Measurements from ENCODE around the gene LTBP4. TPM values are rescaled to one million over a fixed set of nuclear protein-coding genes. Genes with fewer than 3 reads are reported as not detected.
A peak's percentile ranks its signal among the peaks of the same experiment; 100 is the strongest.

The LTBP4 gene
- total RNA-seq, 4 donors from 2014 or later, result 134 to 276 (median 196) TPM

DNA sequence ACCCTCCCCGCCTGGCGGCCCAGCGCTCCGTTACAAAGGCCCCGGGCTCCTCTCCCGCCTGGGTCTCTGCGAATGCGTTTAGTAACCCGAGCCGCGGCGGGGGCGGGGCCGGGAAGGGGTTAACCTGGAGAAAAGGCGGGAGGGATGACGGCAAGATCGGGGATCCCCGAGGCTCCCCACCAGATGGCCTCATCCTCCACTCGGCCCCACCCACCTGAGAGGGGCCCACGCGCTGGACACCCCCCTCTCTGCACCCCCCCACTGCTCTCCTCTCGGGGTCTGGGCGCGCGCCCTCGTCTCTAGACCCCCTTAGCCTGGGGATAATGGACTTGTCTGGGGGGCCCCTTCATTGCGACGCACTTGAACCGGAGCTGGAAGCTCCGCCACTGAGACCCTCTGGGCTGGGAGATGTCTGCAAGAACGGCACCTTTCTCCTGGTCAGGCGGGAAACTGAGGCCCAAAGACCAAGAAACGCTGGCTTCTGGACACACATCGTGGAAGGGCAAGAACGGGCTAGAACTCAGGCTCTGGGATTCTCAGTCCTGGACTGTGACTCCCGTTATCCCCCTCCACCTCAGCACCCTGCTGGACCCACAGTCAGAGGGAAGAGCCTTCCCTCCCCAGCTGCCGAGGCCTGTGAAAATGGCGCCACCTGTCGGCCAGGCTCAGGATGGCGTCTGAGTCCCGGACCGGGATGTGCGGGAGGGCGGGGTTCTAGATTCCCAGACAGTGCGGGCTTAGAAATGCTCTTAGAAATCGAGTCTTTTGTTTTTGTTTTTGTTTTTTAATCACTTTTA is 2.9 kb upstream of the LTBP4 start:
- Histone ChIP-seq H3K27me3 (no peaks in the 10 kb centered on the region), H3K36me3 (no peaks in the 10 kb centered on the region), H3K9me3 (no peaks in the 10 kb centered on the region), H3K27ac (no peak overlapping the region), H3K4me1 (peaks cover 36 to 65% of the 10 kb centered on the region in 2 donors), H3K4me3 (replicated peaks in 1 of 3) (no peak overlapping the region)
- peak; percentile 82 to 86 for DNase-seq
- TF ChIP-seq POLR2A (IDR thresholded peaks at IDR 0.05), result no peak
- TF ChIP-seq, protein P1, sequence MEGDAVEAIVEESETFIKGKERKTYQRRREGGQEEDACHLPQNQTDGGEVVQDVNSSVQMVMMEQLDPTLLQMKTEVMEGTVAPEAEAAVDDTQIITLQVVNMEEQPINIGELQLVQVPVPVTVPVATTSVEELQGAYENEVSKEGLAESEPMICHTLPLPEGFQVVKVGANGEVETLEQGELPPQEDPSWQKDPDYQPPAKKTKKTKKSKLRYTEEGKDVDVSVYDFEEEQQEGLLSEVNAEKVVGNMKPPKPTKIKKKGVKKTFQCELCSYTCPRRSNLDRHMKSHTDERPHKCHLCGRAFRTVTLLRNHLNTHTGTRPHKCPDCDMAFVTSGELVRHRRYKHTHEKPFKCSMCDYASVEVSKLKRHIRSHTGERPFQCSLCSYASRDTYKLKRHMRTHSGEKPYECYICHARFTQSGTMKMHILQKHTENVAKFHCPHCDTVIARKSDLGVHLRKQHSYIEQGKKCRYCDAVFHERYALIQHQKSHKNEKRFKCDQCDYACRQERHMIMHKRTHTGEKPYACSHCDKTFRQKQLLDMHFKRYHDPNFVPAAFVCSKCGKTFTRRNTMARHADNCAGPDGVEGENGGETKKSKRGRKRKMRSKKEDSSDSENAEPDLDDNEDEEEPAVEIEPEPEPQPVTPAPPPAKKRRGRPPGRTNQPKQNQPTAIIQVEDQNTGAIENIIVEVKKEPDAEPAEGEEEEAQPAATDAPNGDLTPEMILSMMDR (IDR thresholded peaks at IDR 0.05), result peak; percentile 87 to 94 (median 93)
- intact Hi-C loops (cut with DNase I), result loop anchor here (5.0 to 10.0 kb wide), 2 partner anchors 71 to 134 kb away; partner anchors contain the start of genes BLVRB and SPTBN4
- 0 to 1% methylated on average over 15 to 37 of the region's 46 CpGs for WGBS, 2 donors

DNA sequence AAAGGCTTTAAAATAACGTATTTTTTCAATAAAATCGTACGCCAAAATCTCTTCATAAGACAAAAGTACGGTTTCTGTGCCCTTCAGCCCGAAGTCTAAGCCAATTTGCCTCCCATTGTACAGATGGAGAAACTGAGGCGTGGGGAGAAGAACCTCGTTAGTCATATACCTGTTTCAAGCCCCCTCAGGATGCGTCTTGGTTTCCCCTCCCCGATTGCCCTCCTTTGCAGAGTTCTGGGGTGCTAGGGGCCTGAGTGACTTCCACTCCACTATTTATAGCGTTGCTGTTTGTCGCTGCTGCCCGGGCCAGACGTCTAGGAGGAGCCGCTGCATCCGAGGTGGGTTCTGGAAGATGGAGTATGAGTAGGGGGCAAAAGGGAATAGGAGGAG is 2.3 kb upstream of the LTBP4 start:
- intact Hi-C loops (cut with DNase I), result loop anchor here (5.0 to 10.0 kb wide), 2 partner anchors 72 to 134 kb away; partner anchors contain the start of genes BLVRB and SPTBN4
- H3K4me3 ChIP-seq (replicated peaks in 1 of 3), result no peak overlapping the region
- H3K27me3 ChIP-seq, result no peaks in the 10 kb centered on the region
- H3K4me1 ChIP-seq, result peaks cover 41 to 71% of the 10 kb centered on the region in 2 donors
- no peaks in the 10 kb centered on the region for H3K9me3 ChIP-seq
- no peak overlapping the region for H3K27ac ChIP-seq
- no peaks in the 10 kb centered on the region for H3K36me3 ChIP-seq
- 13 to 15% methylated on average over 15 of the region's 15 CpGs for WGBS, 2 donors
- no peak for DNase-seq
- TF ChIP-seq POLR2A (IDR thresholded peaks at IDR 0.05), result no peak
- TF ChIP-seq, protein P1 (IDR thresholded peaks at IDR 0.05), result no peak

DNA sequence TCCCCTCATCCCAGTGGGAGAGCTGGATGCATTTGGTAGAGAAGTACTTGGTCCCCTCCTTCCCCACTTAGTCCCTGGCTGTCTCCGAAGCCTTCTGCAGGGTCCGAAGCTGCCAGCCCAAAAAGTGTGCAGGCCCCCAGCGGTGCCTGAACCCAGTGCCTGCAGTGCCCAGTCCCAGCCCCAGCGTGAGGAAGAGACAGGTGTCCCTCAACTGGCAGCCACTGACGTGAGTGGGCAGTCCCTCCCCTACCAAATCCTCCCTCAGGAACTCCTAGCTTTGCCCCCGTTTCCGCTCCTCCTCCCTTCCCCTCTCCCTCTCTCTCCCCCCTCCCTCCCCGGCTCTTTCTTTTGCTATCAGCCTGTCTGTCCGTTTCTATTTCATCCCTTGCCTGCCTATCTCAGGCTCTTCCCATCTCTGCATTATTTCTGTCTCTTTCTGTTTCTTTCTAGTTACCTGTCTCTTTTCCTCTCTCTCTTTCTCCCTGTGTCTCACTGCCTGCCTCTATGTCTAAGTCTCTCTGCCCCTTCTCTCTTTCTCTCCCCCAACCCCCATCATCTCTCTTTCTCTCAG is 1.8 kb upstream of the LTBP4 start:
- Histone ChIP-seq H3K4me3 (replicated peaks in 1 of 3) (no peak overlapping the region), H3K4me1 (peaks cover 44 to 75% of the 10 kb centered on the region in 2 donors), H3K36me3 (no peaks in the 10 kb centered on the region), H3K9me3 (no peaks in the 10 kb centered on the region), H3K27me3 (no peaks in the 10 kb centered on the region), H3K27ac (peak overlapping the region; percentile 15 to 71 (median 37))
- TF ChIP-seq POLR2A (IDR thresholded peaks at IDR 0.05), result no peak
- TF ChIP-seq, protein P1 (IDR thresholded peaks at IDR 0.05), result no peak
- 8 to 9% methylated on average over 9 of the region's 9 CpGs for WGBS, 2 donors
- no peak for DNase-seq
- intact Hi-C loops (cut with DNase I), result loop anchor here (5.0 to 10.0 kb wide), 2 partner anchors 72 to 135 kb away; partner anchors contain the start of genes BLVRB and SPTBN4

DNA sequence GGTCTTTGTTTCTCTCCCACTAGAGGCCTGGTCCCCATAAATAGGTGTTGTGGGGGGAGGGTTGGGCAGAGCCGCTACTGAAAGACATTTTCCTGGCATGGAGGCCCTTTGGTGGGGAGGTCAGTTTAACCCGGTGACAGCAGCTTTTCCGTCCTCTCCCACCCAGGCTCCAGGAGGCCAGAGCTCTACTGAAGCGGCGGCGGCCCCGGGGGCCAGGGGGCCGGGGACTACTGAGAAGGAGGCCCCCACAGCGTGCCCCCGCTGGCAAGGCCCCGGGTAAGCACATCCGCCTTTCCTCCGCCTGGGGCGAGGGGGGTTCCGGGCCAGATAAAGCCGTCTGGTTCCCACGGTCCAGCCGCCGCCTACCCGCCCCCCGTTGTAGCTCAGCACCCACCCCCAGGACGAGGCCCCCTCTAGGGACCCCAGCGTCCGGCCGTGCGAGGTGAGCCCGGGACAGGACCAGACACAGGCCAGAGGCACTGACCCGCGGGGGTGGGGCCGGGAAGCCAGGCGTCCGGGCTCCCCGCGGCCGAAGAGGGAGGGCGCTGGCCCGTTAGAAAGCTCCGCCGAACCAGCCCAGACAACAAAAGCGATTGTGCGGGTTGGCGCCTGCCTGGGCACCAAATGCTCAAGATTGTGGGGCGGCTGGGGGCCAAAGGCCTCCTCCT is 1.1 kb upstream of the LTBP4 start:
- Histone ChIP-seq H3K36me3 (no peaks in the 10 kb centered on the region), H3K9me3 (no peaks in the 10 kb centered on the region), H3K27ac (peak overlapping the region; percentile 15 to 71 (median 37)), H3K4me3 (replicated peaks in 1 of 3) (peak overlapping the region in 1 of 3 donors; percentile 53), H3K27me3 (no peaks in the 10 kb centered on the region), H3K4me1 (peaks cover 50 to 81% of the 10 kb centered on the region in 2 donors)
- DNase-seq, result no peak
- intact Hi-C loops (cut with DNase I), result loop anchor here (5.0 to 10.0 kb wide), 2 partner anchors 73 to 135 kb away; partner anchors contain the start of genes BLVRB and SPTBN4
- TF ChIP-seq, protein P1 (IDR thresholded peaks at IDR 0.05), result no peak
- no peak for TF ChIP-seq POLR2A (IDR thresholded peaks at IDR 0.05)
- WGBS, 2 donors, result 11 to 32% methylated on average over 8 to 21 of the region's 43 CpGs
